ENCODE data around the gene PLCB1.

GRCh38 chr20:8432435-8433148, 300.5 kb downstream of the PLCB1 start:
- TF ChIP-seq CTCF (optimal IDR thresholded peaks at IDR 0.05 in 1 of 3, IDR thresholded peaks at IDR 0.05 in 1 of 3, conservative IDR thresholded peaks at IDR 0.05 in 1 of 3; ENCODE audit: extremely low read depth in 1 of 3, insufficient read depth in 2 of 3, low read length in 3 of 3) (no peak), EZH2 (IDR thresholded peaks at IDR 0.05; ENCODE audit: low read length) (no peak)

Data from keratinocyte (primary cell).